HG03196 (cell line): ENCODE data around the gene ZNHIT2.
A peak's percentile ranks its signal among the peaks of the same experiment; 100 is the strongest.
"Not testable (repeated sequence)": the region's sequence is repeated elsewhere in the genome, so short reads cannot be mapped to it uniquely, and the experiment has no call there.

Experiments used
- ATAC-seq: cut with Tn5 transposase; IDR thresholded peaks from one replicate; pipeline ENCODE4 v1.9.1; 2021; ENCODE audit not compliant: unreplicated experiment

Gene ZNHIT2

DNA sequence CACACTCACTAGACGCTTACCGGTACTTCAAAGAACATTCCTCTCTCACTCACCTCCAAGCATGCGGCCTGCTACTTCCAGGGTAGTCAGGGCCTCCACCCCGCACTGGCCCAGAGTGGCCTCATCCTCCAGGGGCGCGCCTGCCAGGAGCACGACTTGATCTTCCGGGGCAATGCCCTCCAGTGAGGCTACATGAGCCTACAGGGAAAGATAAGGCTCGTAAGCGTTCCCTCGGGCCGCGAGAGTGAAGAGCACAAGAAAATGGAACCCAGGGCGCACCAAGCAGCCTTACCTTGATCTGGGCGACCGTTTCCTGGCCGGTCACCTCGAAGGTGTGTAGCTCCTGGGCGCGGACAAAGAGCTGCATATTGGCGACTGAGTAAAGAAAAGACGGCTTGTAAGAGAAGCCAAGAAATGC lies 4.0 kb upstream of the ZNHIT2 start:
- no peak for ATAC-seq

DNA sequence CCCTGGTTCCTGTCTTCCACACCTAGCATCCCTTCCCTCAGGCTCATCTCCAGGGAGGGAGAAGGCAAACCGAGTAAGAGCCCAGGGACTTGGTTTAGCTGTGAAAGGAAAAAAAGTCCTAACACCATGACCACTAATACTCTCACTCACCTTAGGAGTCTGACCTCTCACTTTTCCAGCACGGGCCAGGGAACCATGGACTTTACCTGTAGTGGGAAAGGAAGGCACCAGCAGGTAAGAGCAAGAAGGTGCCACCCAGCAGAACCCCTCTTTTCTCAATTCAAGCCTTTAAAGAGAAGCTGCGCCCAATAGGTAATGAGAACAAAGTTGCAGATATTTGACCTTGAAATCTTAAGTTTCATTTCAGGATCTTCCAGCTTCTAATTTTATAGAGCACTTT lies 3.3 kb upstream of the ZNHIT2 start:
- no peak for ATAC-seq

DNA sequence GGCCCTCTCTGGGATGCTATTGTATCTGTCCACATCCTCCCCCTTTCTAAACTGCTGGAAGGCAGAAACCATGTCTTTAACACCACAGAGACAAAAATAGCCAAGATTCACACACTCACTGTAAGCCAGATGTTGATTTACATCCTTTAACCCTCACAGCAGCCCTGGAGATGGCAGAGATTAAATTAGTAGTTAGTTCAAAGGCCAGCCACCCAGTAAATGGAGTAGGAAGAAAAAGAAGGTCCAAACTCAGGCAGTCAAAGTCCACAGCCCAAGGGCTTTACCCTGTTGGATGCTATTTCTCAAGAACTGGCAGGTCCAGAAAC lies 2.1 kb upstream of the ZNHIT2 start:
- no peak for ATAC-seq

DNA sequence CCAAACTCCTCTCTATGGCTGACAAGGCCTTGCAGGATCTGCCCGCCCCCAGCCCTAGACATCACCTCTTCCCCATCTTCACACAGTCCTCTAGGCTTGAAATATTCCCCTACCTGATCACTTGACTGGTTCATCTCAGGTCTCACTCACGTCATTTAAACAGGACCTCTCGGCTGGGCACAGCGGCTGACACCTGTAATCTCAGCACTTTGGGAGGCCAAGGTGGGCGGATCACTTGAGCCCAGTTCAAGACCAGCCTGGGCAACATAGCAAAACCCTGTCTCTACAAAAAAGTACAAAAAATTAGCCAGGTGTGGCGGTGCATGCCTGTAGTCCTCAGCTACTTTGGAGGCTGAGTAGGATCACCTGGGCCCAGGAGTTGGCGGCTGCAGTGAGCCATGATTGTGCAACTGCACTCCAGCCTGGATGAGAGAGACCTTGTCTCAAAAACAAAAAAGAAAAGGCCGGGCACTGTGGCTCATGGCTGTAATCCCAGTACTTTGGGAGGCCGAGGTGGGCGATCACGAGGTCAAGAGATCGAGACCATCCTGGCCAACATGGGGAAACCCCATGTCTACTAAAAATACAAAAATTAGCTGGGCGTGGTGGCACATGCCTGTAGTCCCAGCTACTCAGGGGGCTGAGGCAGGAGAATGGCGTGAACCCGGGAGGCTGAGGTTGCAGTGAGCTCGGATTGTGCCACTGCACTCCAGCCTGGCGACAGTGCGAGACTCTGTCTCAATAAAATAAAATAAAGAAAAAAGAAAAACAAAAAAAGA lies 1.6 kb upstream of the ZNHIT2 start:
- not testable (repeated sequence) for ATAC-seq

DNA sequence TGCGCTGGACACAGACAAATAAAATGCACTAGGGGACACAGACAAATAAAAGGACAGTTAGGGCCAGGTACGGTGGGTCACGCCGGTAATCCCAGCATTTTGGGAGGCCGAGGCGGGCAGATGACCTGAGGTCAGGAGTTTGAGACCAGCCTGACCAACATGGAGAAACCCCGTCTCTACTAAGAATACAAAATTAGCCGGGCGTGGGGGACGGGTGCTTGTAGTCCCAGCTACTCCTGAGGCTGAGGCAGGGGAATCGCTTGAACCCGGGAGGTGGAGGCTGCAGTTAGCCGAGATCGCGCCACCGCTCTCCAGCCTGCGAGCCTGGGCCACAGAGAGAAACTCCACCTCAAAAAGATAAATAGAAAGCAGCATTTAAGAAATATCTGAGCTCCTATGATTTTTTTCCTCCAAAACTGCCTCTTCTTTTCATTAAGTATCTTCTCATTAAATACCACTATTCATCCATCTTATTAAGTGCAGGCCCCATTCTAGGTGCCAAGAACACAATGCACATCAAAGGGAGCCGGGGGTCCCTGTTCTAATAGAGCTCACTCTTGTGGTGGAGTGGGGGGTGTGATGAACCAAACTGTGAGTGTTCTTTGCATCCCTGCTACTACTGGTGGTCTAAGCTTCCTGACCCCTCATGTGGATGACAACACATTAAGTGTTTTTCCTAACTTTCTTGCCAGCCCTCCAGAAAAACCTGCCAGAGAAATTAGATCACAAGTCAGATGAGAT lies 766 bp upstream of the ZNHIT2 start:
- ATAC-seq: no peak

DNA sequence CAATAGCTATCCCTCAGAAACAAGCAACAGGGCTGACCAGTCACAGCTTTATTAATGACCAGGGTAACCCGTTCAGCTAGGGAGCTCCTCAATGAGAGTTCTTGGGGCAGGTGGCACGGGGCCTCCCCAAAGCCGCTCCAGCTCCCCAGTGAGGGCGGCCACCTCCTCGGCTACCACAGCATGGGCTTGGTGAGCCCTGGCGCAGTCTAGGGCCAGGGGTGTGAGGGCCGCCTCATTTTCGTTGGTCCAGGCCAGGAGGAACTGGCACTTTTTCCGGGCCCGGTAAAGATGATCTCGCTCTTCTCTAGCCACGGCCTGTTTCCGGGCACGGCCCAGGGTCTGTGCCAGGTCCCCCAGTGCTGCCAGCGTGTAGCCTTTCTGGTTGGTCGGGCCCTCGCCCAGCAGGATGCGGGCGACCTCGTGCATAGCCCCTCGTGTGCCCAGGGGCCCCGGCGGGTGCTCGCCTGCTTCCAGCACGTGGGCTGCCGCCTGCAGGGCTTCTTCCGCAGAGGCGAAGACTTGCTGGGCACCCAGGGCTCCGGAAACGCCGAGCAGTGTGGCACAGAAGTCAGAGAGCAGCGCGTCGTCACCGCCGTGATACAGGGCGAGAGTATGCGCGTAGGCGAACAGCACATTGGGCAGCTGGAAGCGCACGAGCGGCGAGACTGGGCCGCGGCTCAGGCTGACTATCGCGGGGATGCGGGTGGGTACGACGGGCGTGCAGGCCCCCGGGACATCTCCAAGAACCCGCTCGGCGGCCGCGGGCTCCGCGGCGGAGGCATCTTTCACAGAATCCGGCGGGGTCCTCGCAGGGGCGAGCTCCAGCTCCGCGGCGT lies 913 bp downstream of the ZNHIT2 start:
- no peak for ATAC-seq

DNA sequence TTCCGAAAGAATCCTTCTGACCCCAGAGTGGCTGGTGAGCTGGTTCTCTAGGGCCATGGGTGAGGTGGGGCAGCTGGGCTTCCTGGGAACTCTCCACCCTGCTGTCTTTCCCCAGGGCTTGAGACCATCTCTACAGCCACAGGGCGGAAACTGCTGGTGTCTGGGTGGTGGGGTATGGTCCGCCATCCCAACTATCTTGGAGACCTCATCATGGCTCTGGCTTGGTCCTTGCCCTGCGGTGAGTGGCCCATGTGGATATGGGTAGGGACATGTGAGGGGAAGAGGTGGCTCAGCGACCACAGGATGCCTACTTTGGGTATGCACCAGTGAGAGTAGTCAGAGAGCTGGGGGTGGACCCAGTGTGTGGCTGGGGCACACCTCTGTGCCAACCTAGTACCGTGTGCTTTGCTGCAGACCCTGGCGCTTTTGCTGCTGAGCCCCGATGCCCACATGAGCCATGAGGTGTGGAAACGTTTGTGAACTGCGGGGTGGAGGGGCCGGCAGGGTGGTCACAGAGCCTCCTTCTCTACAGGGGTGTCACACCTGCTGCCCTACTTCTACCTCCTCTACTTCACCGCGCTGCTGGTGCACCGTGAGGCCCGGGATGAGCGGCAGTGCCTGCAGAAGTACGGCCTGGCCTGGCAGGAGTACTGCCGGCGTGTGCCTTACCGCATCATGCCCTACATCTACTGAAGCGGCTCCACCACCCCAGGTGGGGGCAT lies 2.0 kb downstream of the ZNHIT2 start:
- ATAC-seq: no peak

DNA sequence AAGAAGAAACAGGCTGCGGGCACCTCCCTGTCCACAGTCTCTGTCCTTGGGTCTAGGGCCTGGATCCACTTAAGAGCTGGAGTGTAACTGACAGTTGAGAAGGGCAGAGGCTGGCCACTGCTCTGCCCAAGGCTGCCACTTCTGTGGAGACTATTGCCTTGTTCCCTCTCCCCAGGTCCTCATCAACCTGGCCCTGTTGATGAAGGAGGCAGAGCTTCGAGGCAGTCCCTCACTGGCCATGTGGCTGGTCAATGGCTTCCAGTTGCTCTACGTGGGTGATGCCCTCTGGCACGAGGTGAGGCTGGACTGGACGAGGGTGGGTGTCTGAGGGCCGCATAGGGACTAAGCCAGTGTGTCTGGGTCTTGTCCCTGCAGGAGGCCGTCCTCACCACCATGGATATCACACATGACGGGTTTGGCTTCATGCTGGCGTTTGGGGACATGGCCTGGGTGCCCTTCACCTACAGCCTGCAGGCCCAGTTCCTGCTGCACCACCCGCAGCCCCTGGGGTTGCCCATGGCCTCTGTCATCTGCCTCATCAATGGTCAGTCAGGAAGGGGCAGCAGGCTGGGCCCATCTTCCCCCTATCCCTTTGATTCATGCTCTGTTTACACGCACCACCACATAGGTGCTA lies 2.8 kb downstream of the ZNHIT2 start:
- no peak for ATAC-seq

DNA sequence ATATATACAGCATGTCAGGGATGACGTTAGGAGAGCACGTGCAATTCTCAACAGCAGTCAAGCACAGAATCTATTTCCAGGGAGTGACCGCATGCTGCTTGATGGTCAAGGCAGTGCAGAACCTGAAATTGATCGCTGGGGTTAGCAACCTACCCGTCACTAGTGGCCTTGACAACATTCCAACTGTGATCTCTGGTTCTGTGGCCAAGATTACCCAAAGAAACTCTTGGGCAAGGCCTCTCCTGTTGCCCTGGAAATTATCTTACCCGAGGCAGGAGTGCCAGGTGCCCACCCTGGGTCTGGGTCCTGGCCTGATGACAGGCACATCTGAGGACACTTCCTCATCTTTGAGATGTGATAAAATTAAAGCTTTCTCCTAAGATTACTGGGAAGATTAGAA lies 3.7 kb downstream of the ZNHIT2 start:
- ATAC-seq: no peak

DNA sequence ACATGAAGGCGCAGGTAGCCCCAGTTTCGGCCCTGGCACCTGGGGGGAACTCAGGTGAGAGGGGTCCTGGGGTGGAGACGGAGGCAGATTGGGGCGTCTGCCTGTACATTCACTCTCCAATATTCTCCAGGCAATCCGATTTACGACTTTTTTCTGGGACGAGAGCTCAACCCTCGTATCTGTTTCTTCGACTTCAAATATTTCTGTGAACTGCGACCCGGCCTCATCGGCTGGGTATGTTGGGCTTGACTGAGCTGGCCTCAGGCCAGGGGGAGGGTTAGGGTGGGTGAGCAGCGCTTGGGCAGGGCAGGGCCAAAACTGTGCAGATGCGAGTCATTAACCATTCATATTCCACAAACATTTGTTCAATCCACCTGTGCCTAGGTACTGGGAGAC lies 4.1 kb downstream of the ZNHIT2 start:
- no peak for ATAC-seq

DNA sequence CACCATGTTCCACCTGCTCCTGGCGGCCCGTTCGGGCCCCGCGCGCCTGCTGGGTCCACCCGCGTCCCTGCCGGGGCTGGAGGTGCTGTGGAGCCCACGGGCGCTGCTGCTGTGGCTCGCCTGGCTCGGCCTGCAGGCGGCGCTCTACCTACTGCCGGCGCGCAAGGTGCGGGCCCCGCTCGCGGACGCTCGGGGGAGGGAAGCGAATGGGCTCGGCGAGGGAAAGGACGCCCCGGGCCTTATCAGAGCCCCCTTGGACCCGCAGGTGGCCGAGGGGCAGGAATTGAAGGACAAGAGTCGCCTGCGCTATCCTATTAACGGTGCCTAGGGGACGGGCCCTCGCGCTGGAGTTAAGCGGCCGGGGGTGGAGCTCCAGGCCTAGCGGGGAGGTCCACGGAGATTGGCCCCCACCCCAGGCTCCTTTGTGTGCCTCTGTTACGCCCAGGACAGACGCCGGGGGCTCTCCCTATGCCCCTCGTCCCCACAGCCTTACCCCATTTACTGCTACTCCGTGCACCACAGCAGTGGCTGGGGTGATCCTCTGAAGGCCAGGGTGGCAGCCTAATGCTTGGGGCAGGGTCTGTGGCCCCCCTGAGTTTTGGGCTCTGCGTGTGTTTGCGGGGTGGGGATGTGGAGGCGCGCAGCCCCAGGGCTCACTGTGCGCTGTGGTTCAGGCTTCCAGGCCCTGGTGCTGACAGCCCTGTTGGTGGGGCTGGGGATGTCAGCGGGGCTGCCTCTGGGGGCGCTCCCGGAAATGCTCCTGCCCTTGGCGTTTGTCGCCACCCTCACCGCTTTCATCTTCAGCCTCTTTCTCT lies 4.7 kb downstream of the ZNHIT2 start:
- ATAC-seq: no peak

DNA sequence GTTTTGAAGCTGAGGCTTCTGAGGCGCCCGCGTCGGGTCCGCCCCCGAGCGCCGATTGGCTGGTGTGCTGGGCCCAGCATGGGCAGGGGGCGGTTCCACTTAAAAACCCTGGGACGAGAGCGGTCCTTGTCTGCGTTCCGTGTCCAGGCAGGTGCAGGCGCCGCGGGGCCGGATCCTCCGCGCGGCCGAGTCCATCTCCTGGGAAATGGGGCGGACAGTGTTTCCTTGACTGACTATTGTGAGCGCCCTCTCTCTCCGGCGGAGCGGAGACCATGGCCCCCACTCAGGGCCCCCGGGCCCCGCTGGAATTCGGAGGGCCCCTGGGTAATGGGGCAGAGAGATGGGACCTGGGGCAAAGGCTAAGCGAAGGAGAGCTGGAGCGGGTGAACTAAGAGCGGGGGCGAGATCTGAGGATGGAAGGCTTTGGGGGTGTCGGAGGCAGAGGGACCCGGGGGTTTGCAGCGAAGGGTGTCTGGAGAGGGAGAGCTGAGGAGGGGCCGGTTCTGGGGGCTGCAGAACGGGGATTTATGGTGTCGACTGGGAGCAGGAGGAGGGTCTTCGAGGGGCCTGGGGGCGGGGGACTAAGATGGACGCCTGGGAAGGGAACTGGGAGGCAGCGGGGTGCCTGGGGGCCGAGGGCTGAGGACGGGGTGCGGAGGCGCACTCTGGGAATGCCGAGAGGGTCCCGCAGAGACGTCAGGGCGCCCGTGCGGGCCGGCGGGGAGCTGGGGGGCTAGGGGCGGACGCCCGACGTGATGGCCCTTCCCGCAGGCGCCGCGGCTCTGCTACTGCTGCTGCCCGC lies 5.6 kb downstream of the ZNHIT2 start, which contains the start of gene TM7SF2:
Gene TM7SF2, plus strand, starts transcription at position 129 of the 802 bp plus-strand sequence. Its CDS starts 144 bp downstream, at position 273.
- peak; percentile 55 for ATAC-seq

DNA sequence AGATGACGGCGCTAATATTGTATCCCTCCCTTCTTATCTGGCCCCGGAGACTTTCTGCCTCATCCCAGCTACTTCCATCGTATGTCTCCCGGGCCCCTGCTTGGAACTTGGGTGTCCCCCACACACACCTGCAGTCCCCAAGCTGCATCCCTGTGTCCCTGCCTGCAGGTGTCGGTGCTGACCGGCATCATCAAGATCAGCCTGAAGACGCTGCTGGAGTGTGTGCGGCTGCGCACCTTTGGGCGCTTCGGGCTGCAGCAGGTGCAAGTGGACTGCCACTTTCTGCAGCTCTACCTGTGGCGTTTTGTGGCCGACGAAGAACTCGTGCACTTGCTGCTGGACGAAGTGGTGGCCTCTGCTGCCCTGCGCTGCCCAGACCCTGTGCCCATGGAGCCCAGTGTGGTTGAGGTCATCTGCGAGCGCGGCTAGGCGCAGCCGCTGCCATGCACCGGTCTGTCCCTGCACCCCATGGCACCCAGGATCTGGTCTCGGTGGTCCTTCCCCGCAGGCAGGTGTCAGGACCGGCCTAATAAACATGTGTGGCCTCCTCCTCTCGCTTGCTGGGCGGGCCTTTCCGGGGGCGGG lies 6.2 kb downstream of the ZNHIT2 start:
- no peak for ATAC-seq

DNA sequence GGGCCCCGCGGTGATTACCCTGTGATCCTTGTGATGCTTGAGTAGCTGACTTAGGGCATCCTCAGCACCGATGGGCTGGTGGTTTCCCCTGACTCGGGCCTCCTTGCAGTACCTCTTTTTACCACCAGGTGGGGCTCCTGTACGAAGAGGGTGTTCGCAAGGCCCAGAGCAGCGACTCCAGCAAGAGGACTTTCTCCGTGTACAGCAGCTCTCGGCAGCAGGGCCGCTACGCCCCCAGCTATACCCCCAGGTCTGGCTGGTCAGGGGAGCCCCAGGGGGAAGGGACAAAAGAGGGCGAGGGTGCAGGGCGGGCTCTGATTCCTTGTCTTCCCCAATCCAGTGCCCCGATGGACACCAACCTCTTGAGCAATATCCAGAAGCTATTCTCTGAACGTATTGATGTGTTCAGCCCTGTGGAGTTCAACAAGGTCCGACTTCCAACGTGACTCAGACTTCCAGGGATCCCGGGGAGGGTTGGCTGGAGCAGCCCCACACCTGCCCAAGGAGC lies 7.1 kb downstream of the ZNHIT2 start:
- peak; percentile 30 for ATAC-seq

DNA sequence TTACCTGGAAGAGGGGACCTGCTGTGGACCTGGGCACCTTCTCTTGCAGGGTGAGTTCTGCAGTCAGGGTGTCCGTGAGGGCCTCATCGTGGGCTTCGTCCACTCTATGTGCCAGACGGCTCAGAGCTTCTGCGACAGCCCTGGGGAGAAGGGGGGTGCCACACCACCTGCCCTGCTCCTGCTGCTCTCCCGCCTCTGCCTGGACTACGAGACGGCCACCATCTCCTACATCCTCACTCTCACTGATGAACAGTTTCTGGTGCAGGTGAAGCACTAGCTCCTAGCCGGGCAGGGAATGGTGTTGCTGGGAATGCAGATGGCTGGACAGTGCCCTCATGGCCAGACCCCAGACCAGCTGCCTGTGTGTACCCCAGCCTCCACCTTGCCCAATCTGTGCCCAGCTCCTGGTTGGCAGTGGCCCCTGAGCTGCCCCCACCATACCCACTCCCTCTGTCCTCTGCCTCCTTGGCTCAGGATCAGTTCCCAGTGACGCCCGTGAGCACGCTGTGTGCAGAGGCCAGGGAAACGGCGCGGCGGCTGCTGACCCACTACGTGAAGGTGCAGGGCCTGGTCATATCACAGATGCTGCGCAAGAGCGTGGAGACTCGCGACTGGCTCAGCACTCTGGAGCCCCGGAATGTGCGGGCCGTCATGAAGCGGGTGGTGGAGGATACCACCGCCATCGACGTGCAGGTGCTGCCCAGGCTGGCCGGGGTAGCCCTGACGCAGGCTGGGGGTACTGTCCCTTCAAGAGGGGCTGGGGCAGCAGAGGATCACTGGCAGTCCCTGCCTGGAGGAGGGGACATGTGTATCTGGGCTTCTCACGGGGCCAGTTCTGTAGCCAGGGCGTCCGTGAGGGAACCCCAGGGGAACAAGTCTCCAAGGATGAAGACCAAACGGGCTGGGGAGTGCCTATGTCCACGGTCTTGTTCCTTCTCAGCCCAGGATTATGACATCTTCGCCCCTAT lies 8.0 kb downstream of the ZNHIT2 start:
- ATAC-seq: no peak

DNA sequence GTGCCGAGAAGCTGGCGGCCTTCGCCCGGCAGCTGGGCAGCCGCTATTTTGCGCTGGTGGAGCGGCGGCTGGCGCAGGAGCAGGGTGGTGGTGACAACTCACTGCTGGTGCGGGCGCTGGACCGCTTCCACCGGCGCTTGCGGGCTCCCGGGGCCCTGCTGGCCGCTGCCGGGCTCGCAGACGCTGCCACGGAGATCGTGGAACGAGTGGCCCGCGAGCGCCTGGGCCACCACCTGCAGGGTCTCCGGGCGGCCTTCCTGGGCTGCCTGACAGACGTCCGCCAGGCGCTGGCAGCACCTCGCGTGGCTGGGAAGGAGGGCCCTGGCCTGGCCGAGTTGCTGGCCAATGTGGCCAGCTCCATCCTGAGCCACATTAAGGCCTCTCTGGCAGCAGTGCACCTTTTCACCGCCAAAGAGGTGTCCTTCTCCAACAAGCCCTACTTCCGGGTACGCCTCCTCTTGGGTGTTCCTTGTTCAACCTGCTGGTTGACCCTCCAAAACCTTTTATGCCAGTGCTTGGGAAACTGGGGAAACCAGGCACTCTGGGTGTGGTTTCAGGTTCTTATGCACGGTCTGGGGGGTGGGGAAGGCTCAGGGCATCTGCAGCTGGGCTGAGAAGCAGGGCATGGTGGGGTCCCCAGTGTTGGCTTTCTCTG lies 8.9 kb downstream of the ZNHIT2 start:
- ATAC-seq: no peak
